K562 (cell line): ENCODE results near the gene RILP. TPM values are rescaled to one million over a fixed set of nuclear protein-coding genes. Genes with fewer than 3 reads are reported as not detected.

ENCODE experiments used
- ATAC-seq: fragments of 200-7000 bp; cut with Tn5 transposase; 3 replicates; pipeline ENCODE4 v1.9.1; 2020; ENCODE audit warnings: moderate library complexity
- BruUV-seq: library from RNA; stranded (reverse); fragments of 400-500 nt; replicated peaks from 2 replicates; lab custom pipeline; 2021; lab: Mats Ljungman, UMichigan
- CTCF ChIA-PET: fragments of 300-600 bp; formaldehyde crosslinking; extraction: SDS; loops from one replicate; lab custom pipeline; 2021; ENCODE audit warnings: low intra/inter-chr PET ratio; lab: Yijun Ruan, JAX
- POLR2A ChIA-PET: fragments of 300-600, 350-650 bp; sonication (Branson Sonifier 250); formaldehyde crosslinking; extraction: SDS; loops from one replicate; lab custom pipeline; 2021; ENCODE audit warnings: antibody characterized with exemption, inconsistent platforms; lab: Yijun Ruan, JAX
- DNase-seq, 4 experiments: peaks; one replicate each; pipeline versions ENCODE4 v3.0.0 to v3.0.0-alpha.2; 2011 to 2018; ENCODE audit warnings: low spot score in 3 of 4, mixed read lengths in 3 of 4; ENCODE audit errors: extremely low read depth in 1 of 4
- FAIRE-seq: peaks from 2 replicates; lab custom pipeline; 2011; peaks lifted over from hg19 to GRCh38; lab: Jason Lieb, UNC
- H2AFZ ChIP-seq: 2 replicates; pipeline ENCODE4 v1.6.0; 2011; ENCODE audit warnings: low read depth, low read length, control low read depth, inconsistent platforms
- H3K27ac ChIP-seq: fragments of 200-600 bp; 3 replicates; pipeline ENCODE4 v1.8.0; 2011; ENCODE audit warnings: low read depth, mild to moderate bottlenecking, control low read depth, inconsistent platforms, low read length, moderate library complexity, mixed read lengths; ENCODE audit errors: extremely low read depth
- H3K27me3 ChIP-seq, 2 experiments: fragments of 300-600 bp in 1 of 2; 2 replicates in 1 of 2; 3 replicates in 1 of 2; pipeline versions ENCODE4 v1.6.0 to v1.8.0; 2011; ENCODE audit warnings: inconsistent platforms in 2 of 2, low read length in 2 of 2, mild to moderate bottlenecking in 1 of 2, mixed read lengths in 1 of 2, moderate library complexity in 1 of 2; ENCODE audit not compliant: control insufficient read depth in 2 of 2, insufficient read depth in 2 of 2
- H3K36me3 ChIP-seq: fragments of 300-600 bp; 3 replicates; pipeline ENCODE4 v1.8.0; 2011; ENCODE audit warnings: mild to moderate bottlenecking, low read length, inconsistent platforms; ENCODE audit not compliant: control insufficient read depth, insufficient read depth
- H3K4me1 ChIP-seq, 2 experiments: fragments of 200-600 bp in 1 of 2; replicated peaks in 1 of 2; 2 replicates in 1 of 2; 3 replicates in 1 of 2; pipeline versions ENCODE4 v1.5.1 to v1.8.0; 2011; ENCODE audit warnings: inconsistent platforms in 2 of 2, low read length in 2 of 2, mild to moderate bottlenecking in 1 of 2, mixed read lengths in 1 of 2, moderate library complexity in 1 of 2; ENCODE audit not compliant: control insufficient read depth in 2 of 2, insufficient read depth in 2 of 2
- H3K4me2 ChIP-seq: 2 replicates; pipeline ENCODE4 v1.6.1; 2011; ENCODE audit warnings: low read length, control low read depth, inconsistent platforms, mixed read lengths; ENCODE audit not compliant: insufficient read depth
- H3K4me3 ChIP-seq: fragments of 200-600 bp; sonication (generic), shearing (Covaris generic); 2 replicates; pipeline ENCODE4 v1.5.1; 2016; ENCODE audit warnings: control low read depth, inconsistent platforms
- H3K79me2 ChIP-seq: fragments of 200-600 bp; 3 replicates; pipeline ENCODE4 v1.8.0; 2011; ENCODE audit warnings: low read length, inconsistent platforms; ENCODE audit not compliant: control insufficient read depth, insufficient read depth
- H3K9ac ChIP-seq, 2 experiments: 2 replicates each; pipeline versions ENCODE4 v1.6.0 to v1.6.1; 2011; ENCODE audit warnings: low read depth in 2 of 2, low read length in 2 of 2, control low read depth in 1 of 2, inconsistent platforms in 1 of 2, mild to moderate bottlenecking in 1 of 2, mixed read lengths in 1 of 2; ENCODE audit not compliant: insufficient read depth in 1 of 2
- H3K9me1 ChIP-seq: one replicate; pipeline ENCODE4 v1.6.0; 2011; ENCODE audit warnings: inconsistent platforms, mild to moderate bottlenecking, low read length, moderate library complexity; ENCODE audit not compliant: control insufficient read depth, insufficient read depth
- H3K9me3 ChIP-seq: replicated peaks from 2 replicates; pipeline ENCODE4 v1.5.1; 2011; ENCODE audit warnings: low read depth, low read length, inconsistent platforms; ENCODE audit not compliant: control insufficient read depth, insufficient read depth
- H4K20me1 ChIP-seq: replicated peaks from 2 replicates; pipeline ENCODE4 v1.6.1; 2011; ENCODE audit warnings: low read length, inconsistent platforms, mixed read lengths; ENCODE audit not compliant: control insufficient read depth, insufficient read depth
- CCNT2 ChIP-seq: IDR thresholded peaks from 2 replicates; pipeline ENCODE4 v1.6.1; 2011; ENCODE audit warnings: borderline replicate concordance, low read depth, mild to moderate bottlenecking, moderate library complexity, mixed read lengths, low read length; ENCODE audit not compliant: insufficient read length; ENCODE audit errors: extremely low read depth
- CREB3 ChIP-seq: fragments of 450-650 bp; conservative IDR thresholded peaks from 2 replicates; pipeline ENCODE4 v1.6.1; 2016; ENCODE audit warnings: missing genetic modification characterization, low read depth, mild to moderate bottlenecking, missing compliant biosample characterization, moderate library complexity
- E2F4 ChIP-seq: sonication (generic); formaldehyde crosslinking; IDR thresholded peaks from 2 replicates; pipeline ENCODE4 v1.8.0; 2022; ENCODE audit warnings: mild to moderate bottlenecking, low read depth, missing genetic modification reagents
- KLF1 ChIP-seq: fragments of 450-650 bp; IDR thresholded peaks from 2 replicates; pipeline ENCODE4 v1.6.1; 2016; ENCODE audit warnings: missing genetic modification characterization, missing compliant biosample characterization
- MNT ChIP-seq, 2 experiments: fragments of 450-650 bp; conservative IDR thresholded peaks; 2 replicates each; pipeline ENCODE4 v1.6.1; 2017; ENCODE audit warnings: mild to moderate bottlenecking in 2 of 2, moderate library complexity in 2 of 2
- NR0B1 ChIP-seq: fragments of 450-650 bp; IDR thresholded peaks from one replicate; pipeline ENCODE4 v1.6.1; 2018; ENCODE audit warnings: mild to moderate bottlenecking, moderate library complexity; ENCODE audit not compliant: partially characterized antibody
- NR3C1 ChIP-seq: sonication (generic); formaldehyde crosslinking; IDR thresholded peaks from 2 replicates; pipeline ENCODE4 v1.8.1; 2022; ENCODE audit warnings: missing genetic modification reagents
- PBX2 ChIP-seq, 2 experiments: IDR thresholded peaks in 1 of 2; conservative IDR thresholded peaks in 1 of 2; 2 replicates each; pipeline ENCODE4 v1.6.1; 2016; ENCODE audit warnings: low read depth in 2 of 2, mild to moderate bottlenecking in 1 of 2, missing compliant biosample characterization in 1 of 2, missing genetic modification characterization in 1 of 2, moderate library complexity in 1 of 2
- SRSF3 ChIP-seq: fragments of 200-400 bp; formaldehyde crosslinking; IDR thresholded peaks from 2 replicates; pipeline ENCODE4 v1.6.1; 2016; ENCODE audit warnings: mild to moderate bottlenecking, low read length, moderate library complexity; ENCODE audit not compliant: insufficient read depth
- ZNF175 ChIP-seq: fragments of 200-800 bp; sonication (Bioruptor generic); IDR thresholded peaks from 2 replicates; pipeline ENCODE4 v1.6.1; 2016; ENCODE audit warnings: low read depth, mild to moderate bottlenecking, missing genetic modification characterization, missing compliant biosample characterization
- ZNF586 ChIP-seq: fragments of 450-650 bp; formaldehyde crosslinking; conservative IDR thresholded peaks from 2 replicates; pipeline ENCODE4 v1.4.0; 2020; ENCODE audit warnings: mild to moderate bottlenecking, moderate library complexity
- WGBS: fragments of 100-300 bp; shearing (Covaris generic); methylation state at CpG from one replicate; pipeline ENCODE4 v1.1.6; 2016; ENCODE audit warnings: low coverage, mixed read lengths; ENCODE audit not compliant: insufficient coverage; ENCODE audit errors: missing lambda C conversion rate; 5-methylcytosine and 5-hydroxymethylcytosine counted together
- in situ Hi-C: fragments of 300-500 bp; cut with MboI; formaldehyde crosslinking; loops from 4 replicates; pipeline ENCODE4 v1.15.0; 2018; ENCODE audit warnings: inconsistent platforms, mixed read lengths
- intact Hi-C: fragments of 100-400 bp; cut with micrococcal nuclease; formaldehyde crosslinking; loops from 2 replicates; pipeline ENCODE4 v1.14.2; 2022
- polyA plus RNA-seq, 8 experiments: library from polyadenylated mRNA; depleted of rRNA in 4 of 8; stranded (reverse) in 5 of 8; unstranded in 3 of 8; fragments of >200 nt; fragmentation: Nextera tagmentation in 2 of 8; fragmentation: Illumina TruSeq in 1 of 8; extraction: Ambion mirVana in 2 of 8; extraction: Trizol in 1 of 8; gene quantifications; 2 replicates each; pipeline versions ENCODE4 v1.2.1 to v1.2.3, GENCODE V29; 2011 to 2014; ENCODE audit warnings: inconsistent platforms in 1 of 8, missing spikeins in 1 of 8
- total RNA-seq, 7 experiments: library from RNA; depleted of rRNA in 6 of 7; stranded (reverse); fragments of >200 nt in 6 of 7; fragmentation: Illumina TruSeq in 2 of 7; extraction: Trizol in 2 of 7; gene quantifications; 2 replicates each; pipeline versions ENCODE4 v1.2.1 to v1.2.3, GENCODE V29; 2011 to 2021; ENCODE audit warnings: low replicate concordance in 1 of 7

Gene RILP
- total and polyA plus RNA-seq, 9 of the 15 experiments (the other 6 are each of a cell fraction or from before 2014, with no cell fraction given), result 0.75 to 54.9 (median 27.8) TPM

- TF ChIP-seq CCNT2 (no peak), E2F4 (no peak), NR3C1 (CRISPR knock-in tag) (no peak), MNT (conservative IDR thresholded peaks at IDR 0.05) (no peak), KLF1 (tag) (no peak)
- TF ChIP-seq, all 486 proteins: peak for 0
These were observed 38.0 kb downstream of the RILP start (continued) for GRCh38 chr17:1611715-1612114.

- Histone ChIP-seq H3K4me3 (no peak overlapping the region), H3K4me1 (peaks cover 0 to 12% of the 10 kb centered on the region in 2 experiments; a peak in 2 of 5 replicates), H4K20me1 (no peaks in the 10 kb centered on the region), H3K9me1 (no peaks in the 10 kb centered on the region), H3K27ac (no peak overlapping the region), H3K27me3 (no peaks in the 10 kb centered on the region), H3K9me3 (no peaks in the 10 kb centered on the region), H3K9ac (no peak overlapping the region), H3K4me2 (no peak overlapping the region), H3K79me2 (no peaks in the 10 kb centered on the region), H2AFZ (no peak overlapping the region), H3K36me3 (no peaks in the 10 kb centered on the region)
- BruUV-seq, result no TSS peak
- POLR2A ChIA-PET, result no interaction called here
- ATAC-seq (no peak), DNase-seq (no peak), FAIRE-seq (no peak)
- CTCF ChIA-PET, result no interaction called here
- in situ Hi-C loops (no loop called here), intact Hi-C loops (no loop called here)
- WGBS, result 81% methylated on average over 7 of the region's 7 CpGs
- TF ChIP-seq NR0B1 (no peak), SRSF3 (no peak), CREB3 (tag) (no peak), PBX2 (CRISPR knock-in tag; IDR thresholded peaks at IDR 0.05; ENCODE audit: low read depth) (no peak), PBX2 (tag; conservative IDR thresholded peaks at IDR 0.05; ENCODE audit: low read depth) (no peak), ZNF175 (CRISPR knock-in tag) (no peak), ZNF586 (CRISPR knock-in tag) (no peak)
These were observed 41.0 kb downstream of the RILP start for GRCh38 chr17:1608676-1609075.
